GM21515 (cell line): ENCODE measurements around the gene SRP72.
"Not testable (repeated sequence)": the region's sequence is repeated elsewhere in the genome, so short reads cannot be mapped to it uniquely, and the experiment has no call there.

Experiments used
- ATAC-seq: cut with Tn5 transposase; IDR thresholded peaks from one replicate; pipeline ENCODE4 v1.9.1; 2021; ENCODE audit not compliant: unreplicated experiment

Gene SRP72

DNA sequence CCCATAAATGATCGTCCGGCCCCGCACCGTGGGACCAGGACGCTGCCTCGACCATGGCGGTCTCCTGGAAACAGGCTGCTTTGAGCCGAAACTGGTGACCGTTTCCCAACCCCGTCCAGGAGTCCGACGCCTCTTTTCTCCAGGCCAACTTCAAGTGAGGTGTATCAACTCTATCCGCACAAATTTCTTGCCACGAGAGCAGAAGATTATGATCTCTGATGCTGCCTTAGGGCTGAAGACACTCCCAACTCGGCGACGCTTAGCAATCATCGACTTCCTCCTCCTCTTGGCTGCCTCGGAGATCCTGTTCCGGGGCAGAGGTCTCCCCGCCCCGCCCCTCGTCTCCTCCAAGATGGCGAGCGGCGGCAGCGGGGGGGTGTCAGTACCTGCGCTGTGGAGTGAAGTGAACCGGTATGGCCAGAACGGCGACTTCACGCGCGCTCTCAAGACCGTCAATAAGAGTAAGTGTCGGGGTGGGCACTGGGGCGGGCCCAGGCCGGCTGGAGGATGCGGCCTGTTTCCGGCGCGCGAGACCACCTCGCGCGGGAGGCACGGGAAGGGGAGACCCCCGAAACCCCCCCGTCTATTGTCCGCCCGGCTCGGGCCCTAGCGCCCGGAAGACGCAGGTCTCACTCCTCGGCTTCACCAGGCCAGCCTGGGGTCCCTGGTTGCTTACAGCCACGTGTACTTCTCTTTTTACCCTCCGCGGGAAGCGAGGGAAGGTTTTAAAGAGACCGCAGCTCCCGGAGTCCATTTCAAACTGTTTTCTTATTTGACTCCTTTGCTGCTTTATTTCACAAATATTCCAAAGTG is at the start of gene SRP72:
Gene SRP72, plus strand, starts transcription at position 334 of the 813 bp plus-strand sequence. Its CDS starts 19 bp downstream, at position 353.
- ATAC-seq: peak; percentile 91

GRCh38 chr4:56424176-56424575 is 43.2 kb upstream of the SRP72 start:
- ATAC-seq: no peak

GRCh38 chr4:56424697-56425514 is 42.5 kb upstream of the SRP72 start:
- ATAC-seq: no peak

DNA sequence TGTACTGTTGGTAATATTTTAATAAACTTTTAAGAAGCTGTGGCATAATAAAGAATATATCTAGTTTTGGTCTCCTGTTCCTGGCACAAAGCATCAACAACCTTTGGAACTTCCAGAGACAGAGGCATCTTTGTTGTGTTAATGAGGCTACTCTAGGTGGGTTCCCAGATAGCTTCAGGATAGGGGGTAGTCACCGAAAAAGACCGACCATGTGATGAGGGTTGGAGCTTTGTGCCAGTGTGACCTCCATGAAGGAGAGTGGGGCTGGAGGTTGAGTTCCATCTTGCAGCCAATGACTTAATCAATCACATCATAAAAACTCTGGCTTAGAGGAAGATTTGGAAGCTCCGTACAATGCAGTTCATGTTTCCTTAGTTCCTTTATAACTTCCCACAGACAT is 41.9 kb upstream of the SRP72 start:
- no peak for ATAC-seq

- ATAC-seq: peak; percentile 77
These were observed 41.1 kb upstream of the SRP72 start for GRCh38 chr4:56426273-56426672.

DNA sequence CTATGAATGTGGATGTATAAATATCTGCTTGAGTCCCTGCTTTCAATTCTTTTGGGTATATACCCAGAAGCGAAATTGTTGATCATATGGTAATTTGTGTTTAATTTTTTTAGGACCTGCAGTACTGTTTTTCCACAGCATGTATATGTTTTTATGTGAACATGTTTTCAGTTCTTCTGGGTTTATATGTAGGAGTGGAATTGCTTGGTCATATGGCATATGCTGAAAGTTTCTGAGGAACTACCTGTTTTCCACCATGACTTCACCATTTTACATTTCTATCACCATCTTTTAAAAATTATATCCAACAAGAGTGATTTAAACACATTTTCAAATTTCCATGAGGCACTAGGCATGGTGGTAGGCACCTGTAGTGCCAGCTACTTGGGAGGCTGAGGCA is 40.2 kb upstream of the SRP72 start:
- no peak for ATAC-seq

GRCh38 chr4:56430203-56430602 is 37.2 kb upstream of the SRP72 start:
- no peak for ATAC-seq

DNA sequence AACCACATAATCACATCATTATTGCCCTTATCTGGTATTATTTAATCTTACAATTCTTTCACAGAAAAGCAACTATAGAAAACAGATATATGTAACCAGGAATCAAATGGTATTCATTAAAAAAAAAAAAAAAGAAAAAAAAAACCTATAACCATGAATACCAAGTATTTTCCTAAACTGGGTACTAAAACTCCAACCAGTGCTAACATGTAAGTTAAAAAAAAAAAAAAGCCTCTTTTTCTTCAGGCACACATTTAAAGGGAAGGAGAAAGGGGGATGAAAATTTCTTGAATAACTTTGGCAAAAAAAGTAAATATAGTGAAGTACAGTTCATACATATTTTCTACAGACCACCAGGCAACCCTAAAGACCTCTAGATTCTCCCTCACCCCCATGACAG is 34.1 kb upstream of the SRP72 start:
- ATAC-seq: no peak

- ATAC-seq: peak; percentile 16
These were observed 32.7 kb upstream of the SRP72 start for GRCh38 chr4:56434599-56435139.

DNA sequence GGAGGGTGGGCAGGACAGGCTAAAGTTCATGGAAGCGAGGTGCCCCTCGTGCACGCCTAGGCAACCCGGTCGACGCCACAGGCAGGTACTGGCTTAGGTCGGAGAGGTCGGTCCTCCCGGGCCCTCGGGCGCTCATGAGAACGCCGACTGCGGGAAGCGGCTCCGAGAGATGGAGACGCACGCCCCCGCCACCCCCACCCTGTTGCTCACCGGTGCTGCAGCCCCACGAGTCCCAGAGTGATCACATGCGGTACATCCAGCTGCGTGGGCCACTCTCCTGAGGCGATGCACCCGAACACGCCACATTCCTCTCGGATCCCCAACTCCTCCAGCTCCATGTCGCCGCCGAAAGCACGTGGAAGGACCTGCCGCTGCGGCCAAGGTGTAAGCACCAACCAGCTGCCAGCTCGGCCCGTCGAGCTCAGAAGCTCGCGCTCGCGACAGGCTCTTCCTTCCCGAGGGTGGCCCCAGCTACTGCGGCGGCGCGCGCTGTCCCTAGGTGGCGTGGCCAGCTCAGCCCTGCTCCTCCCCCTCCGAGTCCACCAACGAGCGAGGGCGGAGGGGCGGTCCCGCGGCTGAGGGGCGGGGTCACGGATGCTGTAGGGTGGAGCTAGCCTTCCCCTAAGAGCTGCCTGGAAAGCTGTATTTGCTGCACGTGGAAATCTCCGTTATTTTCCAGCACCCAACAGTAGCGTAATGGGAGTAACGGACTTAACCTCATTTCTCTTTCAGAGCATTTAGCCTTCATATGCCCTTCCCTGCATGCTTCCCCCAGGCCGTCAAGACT is 32.1 kb upstream of the SRP72 start, which contains the start of gene PPAT:
Gene PPAT, minus strand, starts transcription at position 476 of the 787 bp plus-strand sequence. Its CDS starts 138 bp downstream, at position 338.
- ATAC-seq: peak; percentile 73

- ATAC-seq: no peak
These were observed 28.7 kb upstream of the SRP72 start for GRCh38 chr4:56438766-56439165.

GRCh38 chr4:56440983-56441382 is 26.4 kb upstream of the SRP72 start:
- ATAC-seq: no peak

- no peak for ATAC-seq
These were observed 22.7 kb upstream of the SRP72 start for GRCh38 chr4:56444719-56445118.

GRCh38 chr4:56445699-56446098 is 21.7 kb upstream of the SRP72 start:
- ATAC-seq: no peak

DNA sequence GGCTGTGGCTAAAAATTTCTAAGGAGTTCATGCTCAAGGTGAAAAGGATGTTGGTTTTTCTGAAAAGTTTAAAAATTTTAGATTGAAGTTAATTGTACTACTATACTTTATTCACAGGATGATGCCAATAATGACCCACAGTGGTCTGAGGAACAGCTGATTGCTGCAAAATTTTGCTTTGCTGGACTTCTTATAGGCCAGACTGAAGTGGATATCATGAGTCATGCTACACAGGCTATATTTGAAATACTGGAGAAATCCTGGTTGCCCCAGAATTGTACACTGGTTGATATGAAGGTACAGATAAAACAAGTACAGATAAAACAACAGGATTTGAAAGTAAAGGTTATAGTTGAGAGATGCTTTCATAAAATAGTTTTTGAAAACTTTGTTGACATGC is 19.1 kb upstream of the SRP72 start:
- no peak for ATAC-seq

GRCh38 chr4:56449475-56449874 is 17.9 kb upstream of the SRP72 start:
- ATAC-seq: not testable (repeated sequence)

DNA sequence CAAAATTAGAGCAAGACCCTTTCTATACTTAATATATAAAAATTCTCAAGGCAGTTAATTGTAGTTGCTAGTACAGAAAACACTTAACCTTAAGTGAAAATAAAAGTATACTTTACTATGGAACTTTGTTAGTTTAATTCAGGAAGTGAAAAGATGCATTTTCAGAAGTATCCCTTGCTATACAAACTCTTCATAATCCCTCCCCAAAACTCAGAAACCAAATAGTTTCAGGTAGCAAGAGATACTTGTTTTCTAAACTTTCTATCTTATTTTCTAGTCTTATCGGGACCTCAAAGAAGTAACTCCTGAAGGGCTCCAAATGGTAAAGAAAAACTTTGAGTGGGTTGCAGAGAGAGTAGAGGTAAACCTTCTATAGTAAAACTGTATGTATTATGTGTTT is 17.1 kb upstream of the SRP72 start:
- peak; percentile 58 for ATAC-seq

DNA sequence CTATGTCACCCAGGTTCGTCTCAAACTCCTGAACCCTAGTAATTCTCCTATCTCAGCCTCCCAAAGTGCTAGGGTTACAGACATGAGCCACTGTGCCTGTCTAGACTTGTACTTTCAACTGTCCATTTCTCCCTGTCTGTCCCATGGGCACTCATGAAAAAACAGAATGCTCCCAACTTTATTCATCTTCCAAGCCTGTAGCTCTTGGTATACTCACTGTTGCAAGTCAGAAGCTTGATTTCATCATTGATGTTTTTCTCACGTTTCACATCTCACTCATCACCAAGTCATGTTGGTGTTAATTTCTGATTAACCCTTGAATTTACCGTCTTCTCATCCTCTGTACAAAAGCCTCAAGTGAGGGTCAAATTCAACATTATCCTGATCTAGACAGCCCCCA is 7.3 kb upstream of the SRP72 start:
- no peak for ATAC-seq

DNA sequence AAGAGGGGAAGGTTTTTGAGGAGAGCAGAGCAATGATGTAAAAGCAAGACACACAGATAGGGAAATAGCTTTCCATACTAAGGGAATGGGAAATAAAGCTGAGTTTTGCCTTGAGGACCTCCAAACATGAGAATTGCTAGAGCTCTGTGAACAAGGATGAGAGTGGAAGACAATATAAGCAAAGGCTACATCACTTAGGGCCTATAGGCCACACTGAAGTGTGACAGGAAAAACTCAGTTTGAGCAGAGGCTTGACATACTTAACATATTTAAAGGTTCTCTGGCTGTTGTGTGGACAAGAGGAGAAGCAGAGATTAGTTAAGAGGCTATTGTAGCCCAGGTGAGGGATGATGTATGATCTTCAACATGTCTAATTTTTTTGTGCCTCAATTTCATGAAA is 5.3 kb upstream of the SRP72 start:
- no peak for ATAC-seq

DNA sequence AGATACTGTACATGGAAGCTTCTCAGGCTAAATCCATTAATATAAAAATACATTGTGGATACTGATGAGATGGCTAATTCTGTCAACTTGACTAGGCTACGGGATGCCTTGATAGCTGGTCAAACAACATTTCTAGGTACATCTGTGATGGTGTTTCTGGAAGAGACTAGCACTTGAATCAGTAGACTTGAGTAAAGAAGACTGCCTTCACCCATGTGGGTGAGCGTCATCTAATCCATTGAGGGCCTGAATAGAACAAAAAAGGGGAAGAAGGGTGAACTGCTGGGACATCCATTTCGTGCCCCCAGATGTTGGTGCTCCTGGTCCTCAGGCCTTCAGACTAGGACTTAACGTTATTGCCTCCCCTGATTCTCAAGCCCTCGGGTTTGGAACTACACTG is 3.7 kb upstream of the SRP72 start:
- no peak for ATAC-seq

GRCh38 chr4:56464581-56464980 is 2.8 kb upstream of the SRP72 start:
- no peak for ATAC-seq
